ENCODE data around the gene C14orf132.

DNA sequence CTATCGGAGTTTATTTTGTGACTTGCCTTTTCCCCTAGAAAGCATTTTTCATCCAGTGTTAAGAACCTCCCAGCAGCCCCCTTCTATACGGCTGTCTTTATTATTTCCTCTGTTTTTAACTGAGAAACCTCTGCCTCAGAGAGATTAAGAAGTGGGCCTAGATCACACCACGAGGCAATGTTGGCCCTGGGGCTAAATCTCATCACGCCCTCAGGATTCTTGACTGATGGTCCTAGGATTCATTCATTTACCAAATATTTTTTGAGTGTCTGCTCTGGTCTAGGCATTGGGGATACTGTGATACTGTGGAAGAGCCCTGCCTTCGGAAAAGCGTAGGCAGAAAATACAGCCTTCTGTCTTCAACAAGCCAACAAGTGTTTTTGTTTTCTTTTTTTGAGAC, 42.1 kb downstream of the C14orf132 start:
- TF ChIP-seq, protein P1, sequence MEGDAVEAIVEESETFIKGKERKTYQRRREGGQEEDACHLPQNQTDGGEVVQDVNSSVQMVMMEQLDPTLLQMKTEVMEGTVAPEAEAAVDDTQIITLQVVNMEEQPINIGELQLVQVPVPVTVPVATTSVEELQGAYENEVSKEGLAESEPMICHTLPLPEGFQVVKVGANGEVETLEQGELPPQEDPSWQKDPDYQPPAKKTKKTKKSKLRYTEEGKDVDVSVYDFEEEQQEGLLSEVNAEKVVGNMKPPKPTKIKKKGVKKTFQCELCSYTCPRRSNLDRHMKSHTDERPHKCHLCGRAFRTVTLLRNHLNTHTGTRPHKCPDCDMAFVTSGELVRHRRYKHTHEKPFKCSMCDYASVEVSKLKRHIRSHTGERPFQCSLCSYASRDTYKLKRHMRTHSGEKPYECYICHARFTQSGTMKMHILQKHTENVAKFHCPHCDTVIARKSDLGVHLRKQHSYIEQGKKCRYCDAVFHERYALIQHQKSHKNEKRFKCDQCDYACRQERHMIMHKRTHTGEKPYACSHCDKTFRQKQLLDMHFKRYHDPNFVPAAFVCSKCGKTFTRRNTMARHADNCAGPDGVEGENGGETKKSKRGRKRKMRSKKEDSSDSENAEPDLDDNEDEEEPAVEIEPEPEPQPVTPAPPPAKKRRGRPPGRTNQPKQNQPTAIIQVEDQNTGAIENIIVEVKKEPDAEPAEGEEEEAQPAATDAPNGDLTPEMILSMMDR (IDR thresholded peaks at IDR 0.05) = no peak
- TF ChIP-seq POLR2A (IDR thresholded peaks at IDR 0.05) = no peak

All from esophagus squamous epithelium (tissue), 4 donors.